RWPE1 (cell line): ENCODE measurements around the gene SLC13A3.

ENCODE experiments used
- CTCF ChIA-PET: fragments of 350-600 bp; sonication (Branson Sonifier 250); formaldehyde crosslinking; extraction: SDS; loops from one replicate; lab custom pipeline; 2021; lab: Yijun Ruan, JAX
- POLR2A ChIA-PET: fragments of 400-600 bp; formaldehyde crosslinking; extraction: SDS; loops from one replicate; lab custom pipeline; 2020; ENCODE audit warnings: antibody characterized with exemption; ENCODE audit not compliant: low non-redundant PET; lab: Yijun Ruan, JAX
- DNase-seq: peaks from one replicate; pipeline ENCODE4 v3.0.0; 2012; ENCODE audit warnings: low spot score
- H3K27ac ChIP-seq: fragments of 450-650 bp; 2 replicates; pipeline ENCODE4 v1.5.1; 2017
- TF ChIP-seq, protein P1 (sequence below): fragments of 450-650 bp; conservative IDR thresholded peaks from 2 replicates; pipeline ENCODE4 v1.5.1; 2017; ENCODE audit warnings: low read depth, mild to moderate bottlenecking

Gene SLC13A3

DNA sequence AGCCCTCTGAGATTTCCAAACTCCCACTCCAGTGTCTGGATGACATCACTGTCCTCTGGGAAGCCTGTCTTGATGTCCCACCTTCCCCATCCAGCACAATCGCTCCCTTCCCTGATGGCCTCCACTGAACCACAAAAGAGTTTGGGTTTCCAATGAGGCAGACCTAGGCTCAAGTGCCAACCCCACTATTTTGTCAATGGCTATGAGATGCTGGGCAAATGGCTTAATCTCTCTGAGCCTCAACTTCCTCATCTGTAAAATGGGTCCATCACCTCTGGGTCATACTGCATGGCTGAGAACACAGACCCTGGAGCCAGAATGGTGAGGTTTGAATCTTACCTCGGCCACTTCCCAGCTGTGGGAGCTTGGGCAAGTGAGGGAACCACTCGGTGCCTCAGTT lies 11.7 kb downstream of the SLC13A3 start:
- POLR2A ChIA-PET = no interaction called here
- H3K27ac ChIP-seq = no peak overlapping the region
- CTCF ChIA-PET = no interaction called here
- DNase-seq = no peak
- TF ChIP-seq, protein P1, sequence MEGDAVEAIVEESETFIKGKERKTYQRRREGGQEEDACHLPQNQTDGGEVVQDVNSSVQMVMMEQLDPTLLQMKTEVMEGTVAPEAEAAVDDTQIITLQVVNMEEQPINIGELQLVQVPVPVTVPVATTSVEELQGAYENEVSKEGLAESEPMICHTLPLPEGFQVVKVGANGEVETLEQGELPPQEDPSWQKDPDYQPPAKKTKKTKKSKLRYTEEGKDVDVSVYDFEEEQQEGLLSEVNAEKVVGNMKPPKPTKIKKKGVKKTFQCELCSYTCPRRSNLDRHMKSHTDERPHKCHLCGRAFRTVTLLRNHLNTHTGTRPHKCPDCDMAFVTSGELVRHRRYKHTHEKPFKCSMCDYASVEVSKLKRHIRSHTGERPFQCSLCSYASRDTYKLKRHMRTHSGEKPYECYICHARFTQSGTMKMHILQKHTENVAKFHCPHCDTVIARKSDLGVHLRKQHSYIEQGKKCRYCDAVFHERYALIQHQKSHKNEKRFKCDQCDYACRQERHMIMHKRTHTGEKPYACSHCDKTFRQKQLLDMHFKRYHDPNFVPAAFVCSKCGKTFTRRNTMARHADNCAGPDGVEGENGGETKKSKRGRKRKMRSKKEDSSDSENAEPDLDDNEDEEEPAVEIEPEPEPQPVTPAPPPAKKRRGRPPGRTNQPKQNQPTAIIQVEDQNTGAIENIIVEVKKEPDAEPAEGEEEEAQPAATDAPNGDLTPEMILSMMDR = no peak

DNA sequence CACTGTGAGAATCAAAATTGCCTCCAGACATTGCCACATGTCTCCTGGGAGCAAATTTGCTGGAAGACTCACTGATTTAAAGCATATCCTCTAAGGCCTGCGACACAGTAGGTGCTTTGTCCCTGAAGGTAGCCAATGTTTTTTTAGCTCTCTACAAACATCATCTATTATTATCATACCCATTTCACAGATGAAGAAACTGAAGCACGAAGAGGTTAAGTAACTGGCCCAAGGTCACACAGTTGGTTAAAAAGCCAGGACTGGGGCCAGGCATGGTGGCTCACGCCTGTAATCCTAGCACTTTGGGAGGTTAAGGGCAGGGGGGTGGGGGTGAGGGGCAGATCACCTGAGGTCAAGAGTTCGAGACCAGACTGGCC lies 12.4 kb downstream of the SLC13A3 start:
- no peak overlapping the region for H3K27ac ChIP-seq
- POLR2A ChIA-PET = no interaction called here
- no peak for DNase-seq
- CTCF ChIA-PET = interaction anchor here (0.6 to 0.7 kb wide), 2 partner anchors 35 to 36 kb away, joined by 3 read pairs; no protein-coding TSS in a partner anchor
- TF ChIP-seq, protein P1 = no peak

DNA sequence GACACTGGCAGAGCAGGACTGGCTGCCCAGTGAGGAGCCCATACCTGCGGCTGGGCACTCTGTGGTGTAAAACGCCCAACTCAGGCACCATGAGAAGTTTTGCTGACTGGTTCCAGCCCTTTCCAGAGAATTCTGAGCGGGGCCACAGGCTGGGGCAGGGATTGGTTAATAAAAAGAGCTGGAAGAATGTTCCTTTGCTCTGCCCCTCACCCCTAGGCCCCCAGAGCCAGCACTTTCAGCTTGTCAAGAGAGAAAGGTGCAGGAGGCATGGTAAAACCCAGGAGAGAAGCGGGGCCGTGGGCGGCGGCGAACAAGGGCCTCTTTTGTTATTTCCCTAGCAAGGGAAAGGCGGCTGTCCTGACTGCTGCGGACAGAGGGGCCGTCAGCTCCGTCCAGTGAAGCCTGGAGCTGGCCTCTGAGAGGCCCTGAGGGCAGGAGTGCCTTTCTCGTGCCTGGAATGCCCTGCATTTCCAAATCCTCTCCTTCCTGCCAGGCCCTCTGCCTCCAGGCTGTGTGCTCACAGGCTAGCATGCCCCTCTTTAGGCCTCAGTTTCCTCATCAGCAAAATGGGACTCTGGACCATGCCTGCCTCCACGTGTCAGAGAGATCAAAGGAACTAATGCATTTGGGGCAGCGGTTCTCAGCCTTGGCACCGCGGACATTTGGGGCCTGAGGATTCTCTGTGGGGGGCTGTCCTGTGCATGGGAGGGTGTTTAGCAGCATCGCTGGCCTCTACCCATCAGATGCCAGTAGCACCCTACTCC lies 12.9 kb downstream of the SLC13A3 start:
- TF ChIP-seq, protein P1 = no peak
- DNase-seq = no peak
- ChIA-PET CTCF (interaction anchor here (0.7 kb wide), 2 partner anchors 34 to 517 kb away, joined by 3 read pairs; no protein-coding TSS in a partner anchor), POLR2A (no interaction called here)
- H3K27ac ChIP-seq = no peak overlapping the region

DNA sequence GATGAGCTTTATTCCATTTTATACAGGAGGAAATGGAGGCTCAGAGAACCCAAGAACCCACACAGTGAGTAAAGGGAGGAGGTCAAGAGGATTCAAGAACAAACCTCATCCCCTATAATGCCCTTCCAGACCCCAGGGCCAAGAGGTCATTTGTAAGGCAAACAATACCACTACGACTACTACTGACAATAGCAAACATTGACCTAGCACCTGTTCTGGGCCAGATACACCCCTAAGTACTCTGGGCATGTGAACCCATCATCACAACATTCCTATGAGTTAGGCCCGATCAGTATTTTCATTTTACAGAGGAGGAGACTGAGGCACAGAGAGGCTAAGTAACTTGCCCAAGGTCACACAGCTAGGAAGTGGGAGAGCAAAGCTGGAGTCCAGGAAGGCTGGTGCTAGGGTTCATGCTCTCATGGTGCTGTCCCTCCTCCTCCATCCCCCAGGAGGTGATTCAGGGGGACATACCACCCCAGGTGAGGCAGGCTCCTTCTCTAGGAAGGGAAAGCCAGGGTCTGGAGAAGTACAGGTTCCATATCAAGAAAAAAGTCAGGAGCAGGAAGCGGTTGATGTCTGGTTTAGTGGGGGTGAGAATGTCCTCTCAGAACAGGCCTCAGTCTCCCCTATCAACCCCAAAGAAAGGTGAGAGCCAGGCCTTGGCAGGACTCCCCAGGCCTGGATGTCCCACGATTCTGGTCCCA lies 13.7 kb downstream of the SLC13A3 start:
- ChIA-PET CTCF (interaction anchor here (0.7 kb wide), 1 partner anchor 518 kb away, joined by 3 read pairs; no protein-coding TSS in a partner anchor), POLR2A (no interaction called here)
- TF ChIP-seq, protein P1 = no peak
- no peak overlapping the region for H3K27ac ChIP-seq
- DNase-seq = no peak

DNA sequence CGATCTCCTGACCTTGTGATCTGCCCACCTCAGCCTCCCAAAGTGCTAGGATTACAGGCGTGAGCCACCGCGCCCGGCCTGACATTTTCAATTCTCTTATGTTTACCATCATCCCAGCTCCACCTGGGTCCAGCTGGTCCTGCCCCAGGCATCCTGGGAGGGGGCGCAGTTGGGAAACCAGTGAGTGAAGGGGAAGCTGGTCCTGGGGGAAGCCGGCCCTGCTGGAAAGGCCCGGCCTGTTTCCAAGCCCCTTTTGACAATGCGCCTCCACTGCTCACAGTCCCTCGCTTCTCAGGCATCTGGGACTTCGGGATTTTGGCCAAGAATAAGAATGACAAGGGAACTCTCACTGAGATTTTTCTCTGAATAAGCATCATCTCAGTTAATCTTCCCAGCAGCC lies 14.2 kb downstream of the SLC13A3 start:
- CTCF ChIA-PET = interaction anchor here (0.5 kb wide), 1 partner anchor 478 kb away, joined by 3 read pairs; no protein-coding TSS in a partner anchor
- TF ChIP-seq, protein P1 = no peak

DNA sequence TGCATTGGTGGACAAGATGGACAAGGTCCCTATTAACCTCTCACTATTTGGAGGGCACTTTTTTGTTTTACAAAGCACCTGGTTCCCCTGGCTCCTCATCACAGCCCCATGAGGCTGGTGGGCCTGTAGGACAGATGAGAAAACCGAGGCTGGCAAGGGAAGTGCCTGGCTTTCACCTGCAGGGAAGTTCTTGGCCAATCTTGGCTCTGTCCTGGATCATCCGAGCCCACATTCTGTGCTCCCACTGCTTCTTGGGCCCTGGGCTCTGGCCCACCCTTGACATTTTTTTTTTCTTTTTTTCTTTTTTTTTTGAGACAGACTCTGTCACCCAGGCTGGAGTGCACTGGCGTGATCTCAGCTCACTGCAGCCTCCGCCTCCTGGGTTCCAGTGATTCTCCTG lies 14.7 kb downstream of the SLC13A3 start:
- DNase-seq = no peak
- POLR2A ChIA-PET = interaction anchor here (0.6 kb wide), 1 partner anchor 173 kb away, joined by 3 read pairs; no protein-coding TSS in a partner anchor
- CTCF ChIA-PET = interaction anchor here (0.5 kb wide), 1 partner anchor 479 kb away, joined by 3 read pairs; no protein-coding TSS in a partner anchor
- TF ChIP-seq, protein P1 = no peak
- no peak overlapping the region for H3K27ac ChIP-seq

More for the DNA sequence above, 14.2 kb downstream of the SLC13A3 start:
- POLR2A ChIA-PET = interaction anchor here (0.6 kb wide), 1 partner anchor 173 kb away, joined by 3 read pairs; no protein-coding TSS in a partner anchor
- DNase-seq = no peak
- no peak overlapping the region for H3K27ac ChIP-seq
